Lower leg skin (tissue), 3 donors: Measurements from ENCODE around the gene SMC3.
"Not testable (repeated sequence)": the region's sequence is repeated elsewhere in the genome, so short reads cannot be mapped to it uniquely, and the experiment has no call there.

ENCODE experiments used
- CTCF ChIP-seq, 3 donors: fragments of 450-650 bp; IDR thresholded peaks; one replicate each; pipeline ENCODE4 v1.5.1; 2016; ENCODE audit warnings: antibody characterized with exemption in 3 of 3, mild to moderate bottlenecking in 3 of 3, moderate library complexity in 2 of 3
- POLR2A ChIP-seq, 2 donors: fragments of 450-650 bp; IDR thresholded peaks; one replicate each; pipeline ENCODE4 v1.6.1; 2016 to 2017; ENCODE audit warnings: antibody characterized with exemption in 2 of 2, mild to moderate bottlenecking in 1 of 2, moderate library complexity in 1 of 2

GRCh38 chr10:110532628-110533027, 34.9 kb upstream of the SMC3 start:
- TF ChIP-seq CTCF, POLR2A (IDR thresholded peaks at IDR 0.05): not testable (repeated sequence)
